ENCODE results near the gene PALD1.

DNA sequence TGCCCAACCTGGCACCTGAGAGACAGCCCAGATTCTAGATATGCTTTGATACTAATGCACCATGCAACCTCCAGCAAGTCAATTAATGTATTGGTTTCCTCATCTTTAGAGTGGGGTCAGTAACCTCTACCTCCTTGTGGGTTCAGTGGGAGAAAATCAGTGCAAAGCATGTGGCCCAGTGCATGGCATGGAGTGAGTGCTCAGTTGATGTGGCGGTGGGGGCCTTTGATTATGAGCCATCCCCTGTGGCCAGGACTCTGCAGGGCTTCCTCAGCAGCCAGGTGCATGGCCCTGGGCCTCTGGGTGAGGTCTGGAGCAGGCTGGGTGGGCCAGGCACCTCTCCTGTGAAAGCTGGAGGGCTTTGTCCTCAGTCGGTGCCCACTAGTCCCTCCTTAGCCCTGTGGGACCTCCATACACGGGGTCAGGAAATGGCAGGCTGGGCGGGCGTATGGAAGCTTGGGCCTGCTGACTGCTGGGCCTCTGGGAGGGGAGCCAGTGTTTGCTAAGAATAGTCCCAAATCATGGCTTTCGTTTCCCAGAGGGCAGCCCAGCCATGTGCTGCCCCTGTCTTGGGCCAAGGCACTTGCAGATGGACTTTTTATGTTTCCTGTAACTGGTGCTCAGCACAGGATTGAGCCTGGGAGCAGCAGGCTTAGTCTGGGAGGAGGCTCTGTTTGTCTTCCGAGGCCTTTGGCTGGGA is 3.4 kb downstream of the PALD1 start:
- TF ChIP-seq POLR2A (IDR thresholded peaks at IDR 0.05; ENCODE audit: low read length), result no peak
- TF ChIP-seq GATA1 (IDR thresholded peaks at IDR 0.05; ENCODE audit: low read depth, low read length), result no peak

Data from erythroblast (primary cell).